Sigmoid colon (tissue), 7 donors: ENCODE results near the gene EPHB1. TPM values are rescaled to one million over a fixed set of nuclear protein-coding genes. Genes with fewer than 3 reads are reported as not detected.

Source experiments
- DNase-seq: peaks from one replicate; pipeline ENCODE4 v3.0.0-alpha.2; 2019
- H3K27ac ChIP-seq, 4 donors: fragments of 200-600 bp; sonication (generic); one replicate each; pipeline ENCODE4 v1.5.1; 2016 to 2019; ENCODE audit warnings: mild to moderate bottlenecking in 1 of 4
- H3K27me3 ChIP-seq, 3 donors: fragments of 200-600 bp; sonication (generic); one replicate each; pipeline ENCODE4 v1.5.1; 2019; ENCODE audit warnings: mild to moderate bottlenecking in 1 of 3
- H3K36me3 ChIP-seq, 4 donors: fragments of 200-600 bp; sonication (generic); one replicate each; pipeline ENCODE4 v1.5.1; 2016 to 2019
- H3K4me1 ChIP-seq, 4 donors: fragments of 200-600 bp; sonication (generic); one replicate each; pipeline ENCODE4 v1.5.1; 2017 to 2019
- H3K4me3 ChIP-seq, 4 donors: fragments of 200-600 bp; sonication (generic); one replicate each; pipeline ENCODE4 v1.5.1; 2017 to 2019; ENCODE audit warnings: mild to moderate bottlenecking in 2 of 4, moderate library complexity in 1 of 4
- H3K9me3 ChIP-seq, 4 donors: fragments of 200-600 bp in 3 of 4; sonication (generic) in 3 of 4; one replicate each; pipeline versions ENCODE4 v1.5.1 to v1.6.1; 2013 to 2019
- CTCF ChIP-seq, 4 experiments: fragments of 450-650 bp in 3 of 4; fragments of 200-600 bp in 1 of 4; IDR thresholded peaks; one replicate each; pipeline ENCODE4 v1.5.1; 2016 to 2019; ENCODE audit warnings: antibody characterized with exemption in 4 of 4, mild to moderate bottlenecking in 3 of 4, moderate library complexity in 2 of 4
- EP300 ChIP-seq, 4 donors: sonication (generic); formaldehyde crosslinking; IDR thresholded peaks; one replicate each; pipeline ENCODE4 v1.6.1; 2017; ENCODE audit warnings: antibody characterized with exemption in 4 of 4
- POLR2A ChIP-seq, 2 donors: fragments of 450-650 bp; IDR thresholded peaks; one replicate each; pipeline ENCODE4 v1.6.1; 2016; ENCODE audit warnings: antibody characterized with exemption in 2 of 2, mild to moderate bottlenecking in 2 of 2, moderate library complexity in 2 of 2
- POLR2AphosphoS5 ChIP-seq, 4 donors: sonication (generic); formaldehyde crosslinking; IDR thresholded peaks; one replicate each; pipeline ENCODE4 v1.6.1; 2017; ENCODE audit warnings: antibody characterized with exemption in 4 of 4
- WGBS, 2 donors: extraction: QIAGEN DNeasy Blood & Tissue Kit; methylation state at CpG; one replicate each; pipeline ENCODE4 v1.1.7; 2013; 5-methylcytosine and 5-hydroxymethylcytosine counted together
- intact Hi-C: fragments of 100-400 bp; cut with DNase I; formaldehyde crosslinking; loops from one replicate; pipeline ENCODE4 v1.15.1; 2023
- polyA plus RNA-seq, 3 donors: library from polyadenylated mRNA; stranded (reverse); fragments of 200-250 nt; gene quantifications; one replicate each; pipeline ENCODE4 v1.2.3, GENCODE V29; 2013
- total RNA-seq, 4 donors: library from RNA; depleted of rRNA; stranded (reverse); fragments of >200 nt; gene quantifications; one replicate each; pipeline ENCODE4 v1.1.0, GENCODE V29; 2016
- donor health status: healthy with polysubstance abuse.
- donor health status: Bipolar disorder and iron deficiency.
- donor health status: healthy.

Gene EPHB1
- total and polyA plus RNA-seq, 7 donors, result 0.29 to 17.3 (median 3.6) TPM; not detected in 2

GRCh38 chr3:134839990-134840389 lies 44.9 kb downstream of the EPHB1 start:
- H3K27me3 ChIP-seq, result no peaks in the 10 kb centered on the region
- intact Hi-C loops, result no loop called here
- peaks cover 0 to 13% (median 4%) of the 10 kb centered on the region in 4 donors for H3K4me1 ChIP-seq
- TF ChIP-seq POLR2A (IDR thresholded peaks at IDR 0.05) (no peak), POLR2AphosphoS5 (IDR thresholded peaks at IDR 0.05) (no peak), CTCF (IDR thresholded peaks at IDR 0.05) (no peak), EP300 (IDR thresholded peaks at IDR 0.05) (no peak)
- H3K36me3 ChIP-seq, result no peaks in the 10 kb centered on the region
- no peak for DNase-seq
- WGBS, 2 donors, result 38 to 50% methylated on average over 1 of the region's 1 CpG
- H3K27ac ChIP-seq, result no peak overlapping the region
- no peak overlapping the region for H3K4me3 ChIP-seq
- H3K9me3 ChIP-seq, result peaks cover 0 to 3% (median 0%) of the 10 kb centered on the region in 4 donors

GRCh38 chr3:134840459-134840858 lies 45.4 kb downstream of the EPHB1 start:
- peaks cover 0 to 3% (median 0%) of the 10 kb centered on the region in 4 donors for H3K9me3 ChIP-seq
- no peak for DNase-seq
- no peak for TF ChIP-seq CTCF (IDR thresholded peaks at IDR 0.05)
- TF ChIP-seq POLR2AphosphoS5 (IDR thresholded peaks at IDR 0.05), result no peak
- TF ChIP-seq EP300 (IDR thresholded peaks at IDR 0.05), result no peak
- no peak for TF ChIP-seq POLR2A (IDR thresholded peaks at IDR 0.05)
- no peak overlapping the region for H3K4me3 ChIP-seq
- H3K4me1 ChIP-seq, result peaks cover 0 to 13% (median 4%) of the 10 kb centered on the region in 4 donors
- WGBS, 2 donors, result 18 to 62% methylated on average over 2 of the region's 2 CpGs
- H3K36me3 ChIP-seq, result no peaks in the 10 kb centered on the region
- H3K27me3 ChIP-seq, result no peaks in the 10 kb centered on the region
- no peak overlapping the region for H3K27ac ChIP-seq
- intact Hi-C loops, result no loop called here

GRCh38 chr3:134846084-134846483 lies 51.0 kb downstream of the EPHB1 start:
- WGBS, 2 donors, result 82 to 88% methylated on average over 9 of the region's 9 CpGs
- no peak for TF ChIP-seq POLR2AphosphoS5 (IDR thresholded peaks at IDR 0.05)
- no peak for TF ChIP-seq EP300 (IDR thresholded peaks at IDR 0.05)
- TF ChIP-seq POLR2A (IDR thresholded peaks at IDR 0.05), result no peak
- no peak for TF ChIP-seq CTCF (IDR thresholded peaks at IDR 0.05)
- intact Hi-C loops, result no loop called here
- Histone ChIP-seq H3K27ac (no peak overlapping the region), H3K27me3 (no peaks in the 10 kb centered on the region), H3K4me3 (no peak overlapping the region), H3K9me3 (peaks cover 0 to 3% (median 0%) of the 10 kb centered on the region in 4 donors), H3K4me1 (no peaks in the 10 kb centered on the region), H3K36me3 (no peaks in the 10 kb centered on the region)
- DNase-seq, result no peak

- H3K27me3 ChIP-seq, result no peaks in the 10 kb centered on the region
- DNase-seq, result no peak
- TF ChIP-seq POLR2A (IDR thresholded peaks at IDR 0.05), result no peak
- no peak for TF ChIP-seq CTCF (IDR thresholded peaks at IDR 0.05)
- no peak for TF ChIP-seq POLR2AphosphoS5 (IDR thresholded peaks at IDR 0.05)
- no peak for TF ChIP-seq EP300 (IDR thresholded peaks at IDR 0.05)
- H3K4me1 ChIP-seq, result no peaks in the 10 kb centered on the region
- WGBS, 2 donors, result 10 to 46% methylated on average over 10 of the region's 10 CpGs
- peaks cover 0 to 3% (median 0%) of the 10 kb centered on the region in 4 donors for H3K9me3 ChIP-seq
- H3K4me3 ChIP-seq, result no peak overlapping the region
- H3K27ac ChIP-seq, result no peak overlapping the region
- no peaks in the 10 kb centered on the region for H3K36me3 ChIP-seq
- intact Hi-C loops, result no loop called here
Observed at GRCh38 chr3:134846911-134847317, 51.9 kb downstream of the EPHB1 start.

GRCh38 chr3:134847349-134847748 lies 52.3 kb downstream of the EPHB1 start:
- no peak for DNase-seq
- WGBS, 2 donors, result 72 to 77% methylated on average over 2 of the region's 2 CpGs
- Histone ChIP-seq H3K4me3 (no peak overlapping the region), H3K27me3 (no peaks in the 10 kb centered on the region), H3K4me1 (no peaks in the 10 kb centered on the region), H3K27ac (no peak overlapping the region), H3K36me3 (no peaks in the 10 kb centered on the region), H3K9me3 (peaks cover 0 to 1% (median 0%) of the 10 kb centered on the region in 4 donors)
- intact Hi-C loops, result no loop called here
- TF ChIP-seq EP300 (IDR thresholded peaks at IDR 0.05) (no peak), CTCF (IDR thresholded peaks at IDR 0.05) (no peak), POLR2AphosphoS5 (IDR thresholded peaks at IDR 0.05) (no peak), POLR2A (IDR thresholded peaks at IDR 0.05) (no peak)
